HL-60/S4 treated with phorbol 12-myristate 13-acetate at 8.2 ng/mL for 4 days and 3 days (cell line): Measurements from ENCODE around the gene EMD.
"Not testable (repeated sequence)": the region's sequence is repeated elsewhere in the genome, so short reads cannot be mapped to it uniquely, and the experiment has no call there.

Experiments used
- in situ Hi-C: fragments of 300-500 bp; cut with MboI; formaldehyde crosslinking; loops from 2 replicates; pipeline ENCODE4 v1.15.0; 2022; ENCODE audit warnings: low sequenced_read_pairs

Gene EMD

GRCh38 chrX:154389812-154390747 is 11.0 kb downstream of the EMD start:
- in situ Hi-C loops, result not testable (repeated sequence)

DNA sequence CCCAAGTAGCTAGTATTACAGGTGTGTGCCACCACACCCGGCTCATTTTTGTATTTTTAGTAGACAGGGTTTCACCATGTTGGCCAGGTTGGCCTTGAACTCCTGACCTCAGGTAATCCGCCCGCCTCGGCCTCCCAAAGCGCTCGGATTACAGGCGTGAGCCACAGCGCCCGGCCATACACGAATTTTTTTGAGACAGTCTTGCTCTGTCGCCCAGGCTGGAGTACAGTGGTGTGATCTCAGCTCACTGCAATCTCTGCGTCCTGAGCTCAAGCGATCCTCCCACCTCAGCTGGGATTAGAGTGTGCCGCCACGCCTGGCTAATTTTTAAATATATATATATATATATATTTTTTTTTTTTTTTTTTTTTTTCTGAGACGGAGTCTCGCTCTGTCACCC is 17.3 kb downstream of the EMD start:
- in situ Hi-C loops, result not testable (repeated sequence)

DNA sequence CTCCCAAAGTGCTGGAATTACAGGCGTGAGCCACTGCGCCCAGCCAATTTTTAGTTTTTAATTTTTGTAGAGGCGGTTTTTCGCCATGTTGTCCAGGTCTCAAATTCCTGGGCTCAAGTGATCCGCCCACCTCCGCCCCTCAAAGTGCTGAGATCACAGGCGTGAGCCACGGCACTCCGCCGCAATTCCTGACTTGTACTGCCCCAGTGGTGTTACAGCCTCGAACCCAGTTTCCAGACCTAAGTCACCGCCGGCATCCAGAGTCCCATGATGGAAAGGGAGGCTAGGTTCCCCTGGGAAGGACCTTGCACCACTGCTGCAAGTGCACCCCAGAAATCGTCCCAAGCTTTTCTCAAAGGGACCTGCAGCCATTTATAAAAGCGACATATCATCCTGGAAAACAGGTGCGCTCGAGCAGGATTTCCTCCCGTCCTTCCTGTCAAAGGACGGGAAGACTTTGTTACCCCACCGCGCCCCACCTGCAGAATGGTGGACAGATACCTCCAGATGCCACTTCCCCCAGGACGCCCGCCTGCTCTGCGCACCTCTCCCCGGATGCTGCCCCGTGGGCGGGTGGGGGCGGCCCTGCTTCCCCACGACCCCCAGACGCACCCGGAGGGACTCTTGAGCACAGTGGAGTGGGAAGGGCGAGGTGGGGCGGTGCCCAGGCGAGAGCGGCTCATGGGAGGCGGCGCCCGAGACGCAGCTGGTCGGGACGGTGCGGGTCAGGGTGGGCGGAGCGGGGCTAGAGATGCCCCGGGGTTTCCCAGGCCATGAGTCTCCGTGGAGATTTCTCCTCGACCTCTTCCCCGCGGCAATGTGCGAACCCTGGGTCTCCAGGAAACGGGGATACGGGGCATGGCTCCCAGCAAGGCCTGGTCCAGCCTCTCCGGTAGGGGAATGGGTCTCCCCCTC is 18.1 kb downstream of the EMD start:
- in situ Hi-C loops, result no loop called here

- in situ Hi-C loops, result no loop called here
These were observed 19.0 kb downstream of the EMD start, which contains the start of gene RPL10 for GRCh38 chrX:154397888-154398667. Gene RPL10, plus strand, starts transcription at chrX:154398377. Its CDS starts 143 bp downstream, at chrX:154398520.

- in situ Hi-C loops, result no loop called here
These were observed 19.8 kb downstream of the EMD start for GRCh38 chrX:154398668-154399526.

- in situ Hi-C loops, result no loop called here
These were observed 20.7 kb downstream of the EMD start for GRCh38 chrX:154399527-154400368.

DNA sequence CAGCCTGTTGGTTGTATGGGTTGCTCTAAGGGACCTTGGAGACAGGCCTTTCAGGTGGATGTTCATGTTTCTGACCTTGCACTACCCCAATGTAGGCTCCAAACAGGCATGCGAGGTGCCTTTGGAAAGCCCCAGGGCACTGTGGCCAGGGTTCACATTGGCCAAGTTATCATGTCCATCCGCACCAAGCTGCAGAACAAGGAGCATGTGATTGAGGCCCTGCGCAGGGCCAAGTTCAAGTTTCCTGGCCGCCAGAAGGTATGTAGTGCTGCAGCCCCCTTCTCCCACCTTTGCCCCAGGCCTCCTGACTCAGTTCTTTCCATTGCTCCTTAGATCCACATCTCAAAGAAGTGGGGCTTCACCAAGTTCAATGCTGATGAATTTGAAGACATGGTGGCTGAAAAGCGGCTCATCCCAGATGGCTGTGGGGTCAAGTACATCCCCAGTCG is 21.3 kb downstream of the EMD start:
- in situ Hi-C loops, result not testable (repeated sequence)

GRCh38 chrX:154401045-154401799 is 22.1 kb downstream of the EMD start:
- in situ Hi-C loops, result no loop called here

DNA sequence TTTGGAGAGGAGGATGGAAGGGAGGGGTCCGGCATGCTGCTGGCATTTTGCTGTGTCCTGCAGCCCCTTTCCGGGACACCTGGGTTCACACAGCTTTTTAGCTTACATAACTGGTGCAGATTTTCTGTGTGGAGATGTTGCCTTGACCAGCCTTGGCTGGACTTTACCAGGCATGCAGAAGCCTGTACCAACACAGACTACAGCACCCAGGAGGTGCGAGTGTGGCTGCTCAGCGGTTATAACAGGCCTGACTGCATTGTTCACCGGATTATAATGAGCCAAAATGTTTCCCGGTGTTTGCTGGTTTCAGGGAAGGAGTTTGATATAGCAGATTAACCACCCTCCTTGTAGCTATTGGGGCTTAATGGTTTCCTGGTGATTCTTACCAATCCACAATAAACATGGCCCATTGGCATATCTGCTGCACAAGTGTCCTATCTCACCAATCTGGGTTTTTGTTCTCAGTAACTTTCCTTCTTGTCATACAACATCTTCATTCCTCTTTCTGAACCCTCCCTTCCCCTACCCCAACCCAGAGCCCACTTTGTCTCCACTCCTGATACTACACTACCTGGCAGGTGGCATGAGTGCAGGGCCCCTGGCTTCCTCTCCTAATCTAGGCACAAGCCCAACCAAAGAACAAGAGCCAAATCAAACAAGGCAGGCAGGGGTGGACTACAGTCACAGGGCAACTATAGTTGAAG is 23.0 kb downstream of the EMD start:
- in situ Hi-C loops, result no loop called here

DNA sequence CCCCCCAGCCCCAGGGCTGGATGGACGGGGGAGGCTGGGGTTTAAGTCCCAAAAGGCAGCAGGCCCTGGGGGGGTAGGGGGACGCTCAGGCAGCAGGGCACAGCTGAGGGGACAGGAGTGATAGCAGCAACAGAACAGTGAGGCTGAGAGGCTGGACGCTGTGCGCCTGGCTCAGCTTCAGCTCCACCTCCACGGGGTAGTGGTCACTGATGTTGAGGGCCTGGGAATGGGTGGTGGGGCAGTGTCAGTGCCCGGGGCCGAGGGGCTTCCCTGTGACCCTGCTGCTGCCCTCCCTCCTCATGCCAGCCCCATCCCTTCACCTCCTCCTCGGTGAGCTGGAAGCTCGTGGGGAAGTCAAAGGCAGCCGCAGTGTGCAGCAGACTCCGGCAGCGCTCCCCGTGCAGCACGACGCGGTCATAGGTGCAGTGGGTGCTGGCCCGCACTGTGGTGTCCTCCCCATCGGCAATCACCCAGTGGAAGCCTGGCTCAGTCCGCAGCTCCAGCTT is 23.6 kb downstream of the EMD start:
- in situ Hi-C loops, result no loop called here

DNA sequence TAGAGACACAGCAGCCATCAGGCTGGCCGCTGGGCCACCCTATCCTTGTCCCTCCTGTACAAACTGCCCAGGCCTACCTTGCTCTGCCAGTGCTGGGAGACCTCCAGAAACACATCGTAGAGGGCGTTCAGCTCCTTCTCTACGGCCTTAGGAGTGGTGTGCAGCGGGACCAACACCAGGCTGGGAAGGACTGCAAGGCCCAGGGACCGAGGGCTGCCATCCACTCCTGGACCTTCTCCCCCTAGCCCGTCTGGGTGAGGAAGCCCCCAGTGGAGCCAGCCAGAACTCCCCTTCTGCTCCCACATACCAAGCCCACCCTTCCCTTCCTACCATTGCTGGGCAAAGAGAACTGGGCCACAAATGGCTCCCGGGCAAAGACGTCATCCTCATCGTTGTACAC is 24.1 kb downstream of the EMD start:
- in situ Hi-C loops, result no loop called here

GRCh38 chrX:154403858-154404257 is 24.8 kb downstream of the EMD start:
- in situ Hi-C loops, result no loop called here

DNA sequence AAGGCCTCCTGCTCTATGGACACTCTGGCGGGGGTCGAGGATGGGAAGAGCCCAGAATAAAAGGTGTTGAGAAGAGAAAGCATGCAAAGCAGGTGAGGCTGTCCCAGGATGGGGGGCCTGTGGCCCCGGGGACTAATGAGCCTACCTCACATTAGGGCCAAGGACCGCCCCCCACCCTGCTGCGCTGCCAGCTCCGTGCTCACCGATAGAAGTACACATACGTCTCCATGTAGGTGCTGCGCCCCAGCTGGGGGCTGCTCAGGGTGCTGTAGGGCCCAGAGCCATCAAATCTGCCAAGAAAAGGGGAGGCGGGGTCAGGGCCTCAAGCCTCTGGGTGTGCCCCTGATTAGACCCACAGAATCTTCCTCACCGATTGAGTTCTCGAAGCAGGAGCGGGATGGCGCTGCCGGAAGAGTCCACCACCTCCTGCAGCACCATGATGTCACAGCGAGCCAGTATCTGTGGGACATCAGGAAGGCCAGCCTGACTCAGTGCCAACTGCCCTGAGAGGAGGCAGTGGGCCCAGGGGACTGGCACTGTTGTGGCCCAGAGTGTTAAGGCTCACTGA is 25.6 kb downstream of the EMD start:
- in situ Hi-C loops, result no loop called here

DNA sequence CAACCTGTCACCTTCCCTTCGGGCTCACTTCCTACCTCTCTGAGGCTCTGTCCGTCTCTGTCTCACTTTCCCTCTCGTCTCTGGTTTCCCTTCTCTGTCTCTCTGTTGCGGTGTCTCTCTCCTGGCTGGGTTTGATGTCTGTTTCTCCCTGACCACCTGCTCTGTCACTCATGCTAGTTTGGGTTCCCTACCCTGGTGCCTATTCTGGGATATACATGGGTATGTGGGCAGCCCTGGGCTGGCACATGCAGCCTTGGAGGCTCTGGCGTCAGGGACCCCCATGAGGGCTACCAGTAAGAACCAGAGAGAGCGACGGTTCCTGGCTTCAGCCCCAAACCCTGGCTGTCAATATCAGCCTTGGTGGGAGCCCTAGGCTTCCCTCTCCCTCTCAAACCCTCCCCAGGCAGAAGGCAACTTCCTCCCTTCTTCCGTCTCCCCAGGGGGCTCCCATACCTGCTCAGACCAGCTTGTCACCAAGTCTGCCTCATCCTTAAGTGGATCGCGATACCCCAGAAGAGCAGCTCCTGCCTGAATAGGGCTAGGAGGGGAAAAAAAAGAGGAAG is 29.6 kb downstream of the EMD start:
- in situ Hi-C loops, result no loop called here

GRCh38 chrX:154409222-154409871 is 30.3 kb downstream of the EMD start, which contains the start of gene DNASE1L1:
Gene DNASE1L1, minus strand, starts transcription at chrX:154409254. Its CDS starts 3,686 bp downstream, at chrX:154405568.
- in situ Hi-C loops, result no loop called here

DNA sequence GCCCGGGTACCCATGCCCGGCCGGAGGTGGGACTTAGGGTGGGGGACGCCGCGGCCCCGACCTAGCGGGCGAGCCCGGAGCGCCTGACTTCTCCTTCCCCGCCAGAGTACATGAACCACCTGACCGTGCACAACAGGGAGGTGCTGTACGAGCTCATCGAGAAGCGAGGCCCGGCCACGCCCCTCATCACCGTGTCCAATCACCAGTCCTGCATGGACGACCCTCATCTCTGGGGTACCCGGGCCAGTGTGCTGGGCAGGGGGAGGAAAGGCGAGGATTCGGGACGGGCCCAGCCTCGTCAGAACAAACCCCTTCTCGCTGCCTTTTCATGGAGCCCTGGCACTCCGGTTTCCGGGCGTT is 32.9 kb downstream of the EMD start:
- in situ Hi-C loops, result no loop called here
